K562 (cell line): ENCODE results near the gene POP7.

Experiments used
- FOXA3 ChIP-seq, 2 experiments: fragments of 450-650 bp in 1 of 2; sonication (generic) in 1 of 2; formaldehyde crosslinking; IDR thresholded peaks in 1 of 2; conservative IDR thresholded peaks in 1 of 2; 2 replicates each; pipeline versions ENCODE4 v1.4.0 to v1.8.0; 2020 to 2022; ENCODE audit warnings: mild to moderate bottlenecking in 2 of 2, missing genetic modification reagents in 1 of 2
- GABPA ChIP-seq: fragments of 200-800 bp; sonication (Bioruptor generic); conservative IDR thresholded peaks from 2 replicates; pipeline ENCODE4 v1.6.1; 2016; ENCODE audit warnings: low read depth, missing genetic modification characterization, missing compliant biosample characterization
- KLF16 ChIP-seq: IDR thresholded peaks from 2 replicates; pipeline ENCODE4 v1.6.1; 2016; ENCODE audit warnings: antibody characterized with exemption
- MAFK ChIP-seq: IDR thresholded peaks from 2 replicates; pipeline ENCODE4 v1.6.1; 2011; ENCODE audit warnings: low read length, improper control_type of control experiment
- MCM5 ChIP-seq: fragments of 450-650 bp; IDR thresholded peaks from 2 replicates; pipeline ENCODE4 v1.6.1; 2016; ENCODE audit warnings: low read depth
- NR2C2 ChIP-seq, 2 experiments: fragments of 200-800 bp in 1 of 2; sonication (Bioruptor generic) in 1 of 2; sonication (generic) in 1 of 2; formaldehyde crosslinking in 1 of 2; IDR thresholded peaks; 2 replicates each; pipeline versions ENCODE4 v1.6.1 to v1.8.0; 2016 to 2022; ENCODE audit warnings: mild to moderate bottlenecking in 1 of 2, missing compliant biosample characterization in 1 of 2, missing genetic modification characterization in 1 of 2, missing genetic modification reagents in 1 of 2
- ZNF274 ChIP-seq: IDR thresholded peaks from 2 replicates; pipeline ENCODE4 v1.6.1; 2011; ENCODE audit warnings: low read depth, mild to moderate bottlenecking, low read length, moderate library complexity, borderline replicate concordance
- ZNF695 ChIP-seq: fragments of 450-650 bp; formaldehyde crosslinking; IDR thresholded peaks from 2 replicates; pipeline ENCODE4 v1.4.0; 2020; ENCODE audit warnings: mild to moderate bottlenecking, moderate library complexity
- TF ChIP-seq, protein P1 (sequence below), 2 experiments: fragments of 450-650 bp in 1 of 2; IDR thresholded peaks; 2 replicates each; pipeline ENCODE4 v1.6.1; 2011 to 2017; ENCODE audit warnings: low read depth in 2 of 2, antibody characterized with exemption in 1 of 2, borderline replicate concordance in 1 of 2, low read length in 1 of 2, mild to moderate bottlenecking in 1 of 2, mixed read lengths in 1 of 2; ENCODE audit not compliant: control insufficient read depth in 1 of 2
- TF ChIP-seq, protein P2 (sequence below), 3 experiments: IDR thresholded peaks in 2 of 3; conservative IDR thresholded peaks in 1 of 3; 2 replicates each; pipeline ENCODE4 v1.5.1; 2011 to 2012; ENCODE audit warnings: low read length in 3 of 3, mild to moderate bottlenecking in 3 of 3, control low read depth in 2 of 3, improper control_type of control experiment in 1 of 3, inconsistent platforms in 1 of 3, low read depth in 1 of 3, mixed read lengths in 1 of 3, moderate library complexity in 1 of 3; ENCODE audit not compliant: insufficient read depth in 2 of 3

GRCh38 chr7:100673942-100674410 lies 31.9 kb upstream of the POP7 start:
- TF ChIP-seq, protein P1, sequence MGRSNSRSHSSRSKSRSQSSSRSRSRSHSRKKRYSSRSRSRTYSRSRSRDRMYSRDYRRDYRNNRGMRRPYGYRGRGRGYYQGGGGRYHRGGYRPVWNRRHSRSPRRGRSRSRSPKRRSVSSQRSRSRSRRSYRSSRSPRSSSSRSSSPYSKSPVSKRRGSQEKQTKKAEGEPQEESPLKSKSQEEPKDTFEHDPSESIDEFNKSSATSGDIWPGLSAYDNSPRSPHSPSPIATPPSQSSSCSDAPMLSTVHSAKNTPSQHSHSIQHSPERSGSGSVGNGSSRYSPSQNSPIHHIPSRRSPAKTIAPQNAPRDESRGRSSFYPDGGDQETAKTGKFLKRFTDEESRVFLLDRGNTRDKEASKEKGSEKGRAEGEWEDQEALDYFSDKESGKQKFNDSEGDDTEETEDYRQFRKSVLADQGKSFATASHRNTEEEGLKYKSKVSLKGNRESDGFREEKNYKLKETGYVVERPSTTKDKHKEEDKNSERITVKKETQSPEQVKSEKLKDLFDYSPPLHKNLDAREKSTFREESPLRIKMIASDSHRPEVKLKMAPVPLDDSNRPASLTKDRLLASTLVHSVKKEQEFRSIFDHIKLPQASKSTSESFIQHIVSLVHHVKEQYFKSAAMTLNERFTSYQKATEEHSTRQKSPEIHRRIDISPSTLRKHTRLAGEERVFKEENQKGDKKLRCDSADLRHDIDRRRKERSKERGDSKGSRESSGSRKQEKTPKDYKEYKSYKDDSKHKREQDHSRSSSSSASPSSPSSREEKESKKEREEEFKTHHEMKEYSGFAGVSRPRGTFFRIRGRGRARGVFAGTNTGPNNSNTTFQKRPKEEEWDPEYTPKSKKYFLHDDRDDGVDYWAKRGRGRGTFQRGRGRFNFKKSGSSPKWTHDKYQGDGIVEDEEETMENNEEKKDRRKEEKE (IDR thresholded peaks at IDR 0.05; ENCODE audit: borderline replicate concordance in 1 of 2, control insufficient read depth in 1 of 2, low read depth in 2 of 2, low read length in 1 of 2), result no peak
- peak; percentile 58; the same call in 1 of the 2 replicates for TF ChIP-seq GABPA (tag)
- no peak for TF ChIP-seq FOXA3 (CRISPR knock-in tag; conservative IDR thresholded peaks at IDR 0.05 in 1 of 2, IDR thresholded peaks at IDR 0.05 in 1 of 2)
- TF ChIP-seq MAFK, result no peak
- TF ChIP-seq MCM5, result no peak
- TF ChIP-seq NR2C2 (CRISPR knock-in tag; IDR thresholded peaks at IDR 0.05), result no peak; the same call in 1 of the 2 replicates
- TF ChIP-seq NR2C2 (tag; IDR thresholded peaks at IDR 0.05), result 0 out of 2 replicates have a peak, but pooled peaks have one; percentile 12
- TF ChIP-seq, protein P2, sequence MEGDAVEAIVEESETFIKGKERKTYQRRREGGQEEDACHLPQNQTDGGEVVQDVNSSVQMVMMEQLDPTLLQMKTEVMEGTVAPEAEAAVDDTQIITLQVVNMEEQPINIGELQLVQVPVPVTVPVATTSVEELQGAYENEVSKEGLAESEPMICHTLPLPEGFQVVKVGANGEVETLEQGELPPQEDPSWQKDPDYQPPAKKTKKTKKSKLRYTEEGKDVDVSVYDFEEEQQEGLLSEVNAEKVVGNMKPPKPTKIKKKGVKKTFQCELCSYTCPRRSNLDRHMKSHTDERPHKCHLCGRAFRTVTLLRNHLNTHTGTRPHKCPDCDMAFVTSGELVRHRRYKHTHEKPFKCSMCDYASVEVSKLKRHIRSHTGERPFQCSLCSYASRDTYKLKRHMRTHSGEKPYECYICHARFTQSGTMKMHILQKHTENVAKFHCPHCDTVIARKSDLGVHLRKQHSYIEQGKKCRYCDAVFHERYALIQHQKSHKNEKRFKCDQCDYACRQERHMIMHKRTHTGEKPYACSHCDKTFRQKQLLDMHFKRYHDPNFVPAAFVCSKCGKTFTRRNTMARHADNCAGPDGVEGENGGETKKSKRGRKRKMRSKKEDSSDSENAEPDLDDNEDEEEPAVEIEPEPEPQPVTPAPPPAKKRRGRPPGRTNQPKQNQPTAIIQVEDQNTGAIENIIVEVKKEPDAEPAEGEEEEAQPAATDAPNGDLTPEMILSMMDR (IDR thresholded peaks at IDR 0.05 in 2 of 3, conservative IDR thresholded peaks at IDR 0.05 in 1 of 3; ENCODE audit: insufficient read depth in 2 of 3, low read depth in 1 of 3, low read length in 3 of 3), result no peak
- no peak for TF ChIP-seq ZNF274
- TF ChIP-seq ZNF695, result no peak
- TF ChIP-seq KLF16, result no peak
